ENCODE data around the gene TCP11. TPM values are rescaled to one million over a fixed set of nuclear protein-coding genes. Genes with fewer than 3 reads are reported as not detected.

TCP11 gene
- 0.14 TPM in 1 of 2 replicates, not detected in the other for total RNA-seq (2014; rRNA removed; shearing (Covaris generic))

- DNase-seq (ENCODE audit: low spot score): no peak
Measured at GRCh38 chr6:35141007-35141655, at the start of gene TCP11. Gene TCP11, minus strand, starts transcription at chr6:35141339. Its CDS starts 469 bp downstream, at chr6:35140870.

GRCh38 chr6:35190306-35190705 is 49.2 kb upstream of the TCP11 start:
- no peak for DNase-seq (ENCODE audit: low spot score)

GRCh38 chr6:35188886-35189285 is 47.7 kb upstream of the TCP11 start:
- no peak for DNase-seq (ENCODE audit: low spot score)

- DNase-seq (ENCODE audit: low spot score): no peak
Measured at GRCh38 chr6:35186571-35186970, 45.4 kb upstream of the TCP11 start.

GRCh38 chr6:35185971-35186370 is 44.8 kb upstream of the TCP11 start:
- no peak for DNase-seq (ENCODE audit: low spot score)

GRCh38 chr6:35185302-35185681 is 44.2 kb upstream of the TCP11 start:
- DNase-seq (ENCODE audit: low spot score): peak; percentile 54

- no peak for DNase-seq (ENCODE audit: low spot score)
Measured at GRCh38 chr6:35184580-35185301, 43.6 kb upstream of the TCP11 start.

- no peak for DNase-seq (ENCODE audit: low spot score)
Measured at GRCh38 chr6:35183935-35184334, 42.8 kb upstream of the TCP11 start.

- no peak for DNase-seq (ENCODE audit: low spot score)
Measured at GRCh38 chr6:35183281-35183680, 42.1 kb upstream of the TCP11 start.

GRCh38 chr6:35181933-35182612 is 40.9 kb upstream of the TCP11 start:
- peak; percentile 60 for DNase-seq (ENCODE audit: low spot score)

GRCh38 chr6:35181308-35181932 is 40.3 kb upstream of the TCP11 start:
- DNase-seq (ENCODE audit: low spot score): peak; percentile 80

- DNase-seq (ENCODE audit: low spot score): no peak
Measured at GRCh38 chr6:35179901-35180535, 38.9 kb upstream of the TCP11 start.

GRCh38 chr6:35178932-35179832 is 38.0 kb upstream of the TCP11 start:
- DNase-seq (ENCODE audit: low spot score): no peak

GRCh38 chr6:35178012-35178411 is 36.9 kb upstream of the TCP11 start:
- no peak for DNase-seq (ENCODE audit: low spot score)

GRCh38 chr6:35177596-35177995 is 36.5 kb upstream of the TCP11 start:
- DNase-seq (ENCODE audit: low spot score): no peak

GRCh38 chr6:35177157-35177556 is 36.0 kb upstream of the TCP11 start:
- DNase-seq (ENCODE audit: low spot score): no peak

- no peak for DNase-seq (ENCODE audit: low spot score)
Measured at GRCh38 chr6:35176301-35177024, 35.3 kb upstream of the TCP11 start.

GRCh38 chr6:35174501-35174900 is 33.4 kb upstream of the TCP11 start:
- no peak for DNase-seq (ENCODE audit: low spot score)

GRCh38 chr6:35174088-35174434 is 32.9 kb upstream of the TCP11 start:
- DNase-seq (ENCODE audit: low spot score): no peak

GRCh38 chr6:35173427-35174087 is 32.4 kb upstream of the TCP11 start:
- no peak for DNase-seq (ENCODE audit: low spot score)

Data from H4 (cell line).